AG04450 (cell line): ENCODE results near the gene C1orf53. TPM values are rescaled to one million over a fixed set of nuclear protein-coding genes. Genes with fewer than 3 reads are reported as not detected.
"Not testable (repeated sequence)": the region's sequence is repeated elsewhere in the genome, so short reads cannot be mapped to it uniquely, and the experiment has no call there.

Experiments used
- CTCF ChIA-PET: fragments of 300-600, 350-600 bp; formaldehyde crosslinking; extraction: SDS; loops from one replicate; lab custom pipeline; 2022; ENCODE audit warnings: antibody characterized with exemption, inconsistent platforms; lab: Charles Lee
- POLR2A ChIA-PET: fragments of 350-600 bp; formaldehyde crosslinking; extraction: SDS; loops from one replicate; lab custom pipeline; 2021; ENCODE audit warnings: antibody characterized with exemption, inconsistent platforms; lab: Yijun Ruan, JAX
- DNase-seq: peaks from one replicate; pipeline ENCODE4 v3.0.0-alpha.2; 2011; ENCODE audit warnings: low read depth, low spot score
- H3K27ac ChIP-seq: one replicate; pipeline ENCODE4 v1.5.1; 2012; ENCODE audit warnings: low read depth, low read length, control low read depth
- H3K27me3 ChIP-seq: one replicate; pipeline ENCODE4 v1.6.0; 2012; ENCODE audit warnings: low read length; ENCODE audit not compliant: control insufficient read depth, insufficient read depth
- H3K4me3 ChIP-seq: 2 replicates; pipeline ENCODE4 v1.5.1; 2011; ENCODE audit warnings: mild to moderate bottlenecking, low read depth, low read length, control low read depth
- H3K9me3 ChIP-seq: 2 replicates; pipeline ENCODE4 v1.5.1; 2012; ENCODE audit warnings: low read length; ENCODE audit not compliant: control insufficient read depth, insufficient read depth
- CTCF ChIP-seq: IDR thresholded peaks from 2 replicates; pipeline ENCODE4 v1.5.1; 2011; ENCODE audit warnings: low read depth, low read length, control low read depth, inconsistent platforms
- polyA minus RNA-seq: library from RNA; depleted of rRNA, polyadenylated mRNA; stranded (reverse); fragments of >200 nt; gene quantifications from 2 replicates; pipeline ENCODE4 v1.2.3, GENCODE V29; 2011; rRNA and poly(A)+ RNA removed
- polyA plus RNA-seq: library from polyadenylated mRNA; depleted of rRNA; stranded (reverse); fragments of >200 nt; gene quantifications from 2 replicates; pipeline ENCODE4 v1.2.3, GENCODE V29; 2011; rRNA removed

Gene C1orf53
- 6.2 and 6.4 TPM in 2 replicates for polyA plus RNA-seq
- polyA minus RNA-seq, result 1.6 TPM in 1 of 2 replicates, not detected in the other

- TF ChIP-seq CTCF, result no peak
- ChIA-PET POLR2A (interaction anchor here (1.3 to 1.9 kb wide), 2 partner anchors 13 to 43 kb away, joined by 4 to 11 read pairs; no protein-coding TSS in a partner anchor), CTCF (interaction anchor here (0.6 to 5.7 kb wide), 8 partner anchors 13 to 288 kb away, joined by 3 to 28 read pairs (median 4); partner anchors contain the start of gene LHX9)
- Histone ChIP-seq H3K4me3 (peak within 1 kb of the TSS; percentile 87), H3K27me3 (peaks cover 6% of the 10 kb centered on the region), H3K27ac (peak within 1 kb of the TSS; percentile 77), H3K9me3 (no peaks in the 10 kb centered on the region)
- DNase-seq, result peak; percentile 61
These were observed at the start of gene C1orf53 for GRCh38 chr1:197902454-197903195. Gene C1orf53, plus strand, starts transcription at chr1:197902630. Its CDS starts 20 bp downstream, at chr1:197902650.

GRCh38 chr1:197855751-197856150 lies 46.7 kb upstream of the C1orf53 start:
- H3K27me3 ChIP-seq, H3K27ac ChIP-seq, H3K4me3 ChIP-seq, DNase-seq, H3K9me3 ChIP-seq, POLR2A ChIA-PET: not testable (repeated sequence)
- CTCF ChIA-PET, result interaction anchor here (1.7 kb wide), 1 partner anchor 13 kb away, joined by 8 read pairs; no protein-coding TSS in a partner anchor

- no peaks in the 10 kb centered on the region for H3K27me3 ChIP-seq
- no peak overlapping the region for H3K27ac ChIP-seq
- no peak overlapping the region for H3K4me3 ChIP-seq
- no peak for TF ChIP-seq CTCF
- CTCF ChIA-PET, result no interaction called here
- H3K9me3 ChIP-seq, result no peaks in the 10 kb centered on the region
- POLR2A ChIA-PET, result no interaction called here
- DNase-seq, result no peak
These were observed 45.0 kb upstream of the C1orf53 start for GRCh38 chr1:197857477-197857876.

- H3K9me3 ChIP-seq, result no peaks in the 10 kb centered on the region
- DNase-seq, result no peak
- H3K4me3 ChIP-seq, result no peak overlapping the region
- H3K27me3 ChIP-seq, result no peaks in the 10 kb centered on the region
- ChIA-PET CTCF (interaction anchor here (1.2 to 2.5 kb wide), 2 partner anchors 10 to 244 kb away, joined by 7 to 23 read pairs; no protein-coding TSS in a partner anchor), POLR2A (interaction anchor here (1.3 kb wide), 1 partner anchor 43 kb away, joined by 11 read pairs; the partner anchor contains the start of gene C1orf53)
- no peak overlapping the region for H3K27ac ChIP-seq
- no peak for TF ChIP-seq CTCF
These were observed 43.4 kb upstream of the C1orf53 start for GRCh38 chr1:197859024-197859423.

- CTCF ChIA-PET, result no interaction called here
- Histone ChIP-seq H3K4me3 (no peak overlapping the region), H3K9me3 (no peaks in the 10 kb centered on the region), H3K27ac (no peak overlapping the region), H3K27me3 (no peaks in the 10 kb centered on the region)
- no peak for TF ChIP-seq CTCF
- POLR2A ChIA-PET, result no interaction called here
- no peak for DNase-seq
These were observed 40.2 kb upstream of the C1orf53 start for GRCh38 chr1:197862221-197862620.
